Suppressor macrophage (primary cell): ENCODE data around the gene KCNJ11.

Experiments used
- DNase-seq, 4 experiments: peaks; one replicate each; pipeline ENCODE4 v3.0.0-alpha.2; 2020 to 2022

KCNJ11 gene

GRCh38 chr11:17389957-17390649 lies 1.6 kb upstream of the KCNJ11 start:
- no peak for DNase-seq

GRCh38 chr11:17389211-17389956 lies 925 bp upstream of the KCNJ11 start:
- DNase-seq: peak; percentile 46 to 91 (median 67)

GRCh38 chr11:17387811-17388210 lies 648 bp downstream of the KCNJ11 start:
- peak in 3 of 4 experiments; percentile 7 to 24 (median 14) for DNase-seq

- DNase-seq: no peak
These were observed 1.2 kb downstream of the KCNJ11 start for GRCh38 chr11:17387254-17387653.

- peak; percentile 58 to 81 (median 73) for DNase-seq
These were observed 2.0 kb downstream of the KCNJ11 start for GRCh38 chr11:17386331-17387084.

DNA sequence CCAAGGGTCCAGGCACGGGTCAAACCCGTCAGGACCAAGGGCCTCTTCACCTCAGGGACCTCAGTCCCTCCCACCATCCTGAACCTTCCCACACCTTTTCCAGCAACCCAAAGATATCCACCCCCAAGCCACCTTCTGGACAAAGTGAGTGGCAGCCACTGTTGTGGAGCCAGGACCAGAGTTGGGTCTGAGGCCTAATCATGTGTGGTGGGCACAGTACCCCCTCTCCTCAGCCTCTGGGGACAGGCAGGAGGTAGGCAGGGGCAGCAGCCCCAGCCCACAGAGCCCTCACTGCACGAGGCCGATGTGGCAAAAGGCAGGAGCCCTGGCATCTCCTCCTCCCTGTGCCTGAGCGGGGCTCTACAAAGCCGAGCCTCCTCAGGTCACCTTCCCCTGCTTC lies 2.5 kb downstream of the KCNJ11 start:
- DNase-seq: no peak

DNA sequence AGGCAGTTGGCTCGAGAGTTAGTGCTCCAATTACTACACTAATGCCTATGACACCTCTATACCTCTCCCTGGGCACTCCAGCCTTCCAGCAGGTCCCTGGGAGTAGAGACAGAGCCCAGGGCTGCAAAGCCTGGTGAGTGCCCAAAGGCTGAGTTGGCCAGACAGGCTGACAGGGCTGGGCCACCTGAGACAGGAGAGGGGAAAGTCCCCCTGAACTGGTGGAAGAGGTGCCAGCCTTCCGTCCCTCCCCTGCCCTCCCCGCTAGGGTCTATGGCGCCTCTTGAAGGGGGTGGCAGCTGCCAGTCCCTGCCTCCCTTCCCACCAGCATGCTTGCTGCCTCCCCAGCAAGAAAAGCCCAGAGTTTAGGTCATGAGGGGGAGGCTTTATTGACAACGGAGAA lies 3.0 kb downstream of the KCNJ11 start:
- no peak for DNase-seq

GRCh38 chr11:17384002-17384511 lies 4.4 kb downstream of the KCNJ11 start:
- peak; percentile 79 to 83 (median 80) for DNase-seq

GRCh38 chr11:17383461-17383860 lies 5.0 kb downstream of the KCNJ11 start:
- DNase-seq: peak; percentile 84 to 95 (median 92)

DNA sequence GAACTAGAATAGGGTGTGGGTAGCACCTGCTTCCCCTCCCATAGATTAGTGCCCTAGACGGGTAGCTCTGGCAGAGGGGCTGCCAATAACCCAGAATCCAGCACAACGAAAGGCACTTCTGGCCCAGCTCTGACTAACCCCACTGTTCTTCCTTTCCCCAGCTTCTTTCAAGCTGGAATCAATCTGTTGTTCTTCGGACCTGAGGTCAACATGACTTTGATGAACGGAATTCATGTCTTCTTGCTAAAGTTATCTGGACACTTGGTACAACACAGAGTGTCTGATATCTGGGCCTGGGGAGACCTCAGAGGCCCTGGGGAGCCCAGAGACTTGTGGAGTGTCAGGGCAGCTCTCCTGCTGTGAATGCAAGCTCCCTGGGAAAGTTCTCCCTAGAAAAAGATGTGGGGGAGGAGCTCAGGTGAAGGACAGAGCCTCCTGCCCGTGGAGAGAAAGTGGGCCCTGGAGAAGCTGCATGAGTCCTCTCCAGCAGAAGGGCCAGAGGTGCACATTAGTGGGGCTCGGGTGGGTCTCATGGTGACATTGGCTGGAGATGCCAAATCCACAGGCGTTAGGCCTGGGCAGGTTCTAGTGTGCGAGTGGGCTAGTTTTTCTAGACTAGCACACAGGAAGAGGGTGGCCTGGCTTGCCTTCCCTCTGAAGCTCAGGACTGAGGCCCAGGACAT lies 6.3 kb downstream of the KCNJ11 start:
- no peak for DNase-seq

GRCh38 chr11:17381156-17381555 lies 7.3 kb downstream of the KCNJ11 start:
- no peak for DNase-seq

- DNase-seq: no peak
These were observed 8.9 kb downstream of the KCNJ11 start for GRCh38 chr11:17379383-17380180.

DNA sequence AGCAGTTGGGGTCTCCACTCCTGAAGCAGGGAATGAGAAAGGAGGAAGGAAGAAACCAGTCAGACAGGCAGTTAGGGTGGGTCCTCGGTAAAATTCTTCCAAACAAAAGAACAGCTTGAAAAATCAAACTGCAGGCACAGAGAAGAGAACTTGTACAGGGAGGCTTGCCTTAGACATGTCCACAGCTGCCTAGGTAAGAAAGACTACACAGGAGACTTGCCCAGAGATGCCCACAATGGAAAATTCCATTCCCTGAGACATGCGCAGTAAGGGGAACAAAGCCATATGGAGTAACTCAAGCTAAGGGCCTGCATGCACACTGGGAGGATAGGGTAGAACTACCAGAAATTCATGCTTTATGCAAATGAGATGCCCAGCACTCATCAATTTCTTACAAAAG lies 9.8 kb downstream of the KCNJ11 start:
- no peak for DNase-seq

DNA sequence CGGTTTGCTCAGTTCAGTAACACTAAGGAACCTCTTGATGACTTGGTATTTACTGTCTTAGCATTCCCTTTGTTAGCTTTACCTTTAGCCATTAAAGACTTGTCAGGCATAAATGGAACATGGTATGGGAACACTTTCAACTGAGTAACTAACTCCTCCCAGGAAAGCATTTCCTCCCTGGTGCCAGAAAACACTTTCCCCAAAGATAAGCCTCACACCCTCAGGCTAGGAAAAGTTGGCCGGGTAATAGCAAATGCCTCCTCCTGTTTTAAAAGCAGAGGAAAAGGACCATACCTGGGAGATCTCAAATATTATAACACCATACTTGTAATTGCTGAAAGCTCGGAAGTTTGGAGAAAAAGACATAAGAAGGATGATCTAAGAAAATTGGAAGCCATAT lies 12.0 kb downstream of the KCNJ11 start:
- DNase-seq: no peak

DNA sequence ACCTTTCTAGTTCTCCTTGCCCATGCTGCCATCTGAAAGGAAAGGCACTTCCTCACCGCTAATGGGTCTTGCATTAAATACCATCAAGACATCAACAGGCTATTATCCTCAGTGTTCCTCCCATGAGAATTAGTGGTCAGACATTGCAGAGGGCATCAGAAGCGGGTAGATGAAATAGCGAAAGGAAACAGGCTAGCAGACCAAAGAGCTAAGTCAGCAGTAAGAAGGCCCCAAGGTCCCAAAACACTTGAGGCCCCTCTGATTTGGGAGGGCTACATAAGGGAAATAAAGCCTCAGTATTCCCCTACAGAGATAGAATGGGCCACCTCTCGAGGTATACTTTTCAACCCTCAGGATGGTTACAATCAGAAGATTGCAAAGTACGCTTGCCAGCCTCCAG lies 12.9 kb downstream of the KCNJ11 start:
- no peak for DNase-seq

- DNase-seq: peak in 3 of 4 experiments; percentile 23 to 61 (median 42)
These were observed 16.8 kb downstream of the KCNJ11 start for GRCh38 chr11:17371614-17372013.

DNA sequence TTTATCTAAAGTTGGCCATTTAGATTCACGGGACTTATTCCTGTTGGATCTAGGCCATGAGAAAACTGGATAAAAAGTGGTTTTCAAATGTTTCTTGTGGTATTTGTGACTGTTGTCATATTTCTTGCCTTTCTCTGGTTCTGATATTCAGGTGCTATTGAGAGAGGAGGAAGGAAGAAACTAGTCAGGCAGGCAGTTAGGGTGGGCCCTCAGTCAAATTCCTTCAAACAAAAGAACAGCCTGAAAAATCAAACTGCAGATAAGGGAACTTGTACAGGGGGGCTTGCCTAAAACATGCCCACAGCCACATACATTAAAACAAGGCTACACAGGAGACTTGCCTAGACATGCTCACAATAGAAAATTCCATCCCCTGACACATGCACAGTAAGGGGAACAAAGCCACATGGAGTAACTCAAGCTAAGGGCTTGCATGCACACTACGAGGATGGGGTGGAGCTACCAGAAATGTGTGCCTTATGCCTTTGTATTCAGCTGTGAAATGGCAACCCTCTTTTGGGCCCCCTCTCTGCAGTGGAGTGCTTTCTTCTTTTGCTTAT lies 18.7 kb downstream of the KCNJ11 start:
- DNase-seq: no peak

GRCh38 chr11:17369094-17369493 lies 19.4 kb downstream of the KCNJ11 start:
- no peak for DNase-seq

- DNase-seq: no peak
These were observed 19.9 kb downstream of the KCNJ11 start for GRCh38 chr11:17368551-17368950.

DNA sequence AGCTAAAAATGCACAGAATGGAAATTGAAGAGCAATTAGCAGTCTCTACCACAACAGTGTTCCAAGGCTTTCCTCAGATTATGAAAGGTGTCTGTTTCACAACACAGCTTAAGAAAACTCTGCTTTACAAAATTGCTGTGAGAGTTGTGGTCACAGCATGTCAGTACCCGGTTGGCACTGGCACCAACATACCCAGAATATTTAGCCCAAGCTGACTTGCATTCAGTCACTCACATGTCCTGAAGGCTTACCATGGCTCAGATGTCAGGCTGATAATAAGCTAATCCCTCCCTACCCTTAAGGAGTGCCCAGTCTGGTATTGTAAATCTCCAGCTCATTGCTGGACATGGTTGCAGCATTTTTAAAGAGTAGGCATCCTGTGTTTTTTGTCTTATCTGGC lies 22.0 kb downstream of the KCNJ11 start:
- DNase-seq: no peak

DNA sequence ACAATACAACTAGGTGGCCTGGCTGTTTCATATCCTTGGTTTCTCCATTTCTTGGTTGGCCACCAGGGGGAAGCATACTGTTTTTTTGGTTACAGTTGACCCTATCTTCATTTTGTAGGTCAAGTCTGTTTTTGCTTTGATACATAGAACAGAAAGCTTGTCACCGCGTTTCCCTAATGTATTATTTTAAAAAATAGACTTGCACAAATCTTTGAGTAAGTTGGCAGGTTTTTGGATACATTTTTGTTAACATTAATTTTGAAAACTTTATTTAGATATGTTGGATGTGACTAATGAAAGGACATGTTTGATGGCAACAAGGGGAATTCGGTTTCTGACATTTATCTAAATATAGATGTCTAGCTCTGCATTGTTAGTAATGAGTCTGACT lies 33.9 kb downstream of the KCNJ11 start:
- DNase-seq: peak; percentile 80 to 87 (median 84)
